NK-92 (cell line): ENCODE results near the gene KRT20.

Experiments used
- DNase-seq: peaks from one replicate; lab custom pipeline; 2025; ENCODE audit not compliant: unreplicated experiment; lab: John Stamatoyannopoulos, UW

The KRT20 gene

DNA sequence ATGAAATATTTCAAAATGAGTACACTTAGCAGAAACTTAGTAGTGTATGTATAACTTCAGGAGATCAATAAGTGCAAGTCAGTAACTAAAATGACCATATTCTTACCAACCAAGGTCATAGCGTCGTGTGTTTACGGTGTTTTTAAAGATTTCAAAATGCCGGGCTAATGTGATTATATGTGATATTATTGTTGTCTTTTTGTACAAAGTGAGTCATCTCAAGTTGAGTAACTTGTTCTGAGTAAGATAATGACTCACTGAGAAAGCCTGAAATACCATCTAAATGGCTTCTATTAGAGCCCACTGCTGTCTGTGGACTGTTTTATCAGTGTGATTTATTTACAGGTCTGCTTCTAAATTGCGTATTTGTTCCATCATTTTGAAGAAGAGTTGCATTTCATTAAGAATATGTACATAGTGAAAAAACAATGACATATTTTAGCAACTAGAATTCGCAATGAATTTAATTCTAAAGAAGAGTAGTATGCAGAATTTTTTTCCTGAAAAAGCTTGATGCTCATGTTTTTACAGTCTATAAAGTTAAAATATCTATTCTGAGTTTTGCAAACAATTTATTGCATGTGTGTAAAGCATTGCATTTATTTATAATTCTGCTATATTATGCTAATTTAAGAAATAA, 30.7 kb downstream of the KRT20 start:
- DNase-seq = no peak

DNA sequence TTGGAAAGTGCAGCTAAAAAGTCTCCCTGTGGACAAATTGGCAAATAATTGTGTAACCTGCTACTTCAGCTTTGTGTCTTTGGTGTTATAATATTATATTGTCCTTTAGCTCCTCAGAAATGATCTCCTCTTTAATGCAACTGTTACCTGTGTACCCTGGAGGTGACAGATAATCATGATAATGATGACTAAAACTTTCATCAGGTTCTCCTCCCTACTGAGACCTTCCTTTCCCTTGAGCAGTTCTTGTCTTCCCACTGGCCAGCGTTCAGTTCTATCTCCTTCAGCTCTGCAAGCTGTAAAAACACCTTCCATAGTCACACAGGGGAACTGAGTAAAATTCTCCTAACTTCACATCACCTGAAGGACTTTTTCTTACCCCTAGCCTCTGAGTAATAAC, 32.7 kb downstream of the KRT20 start:
- no peak for DNase-seq

DNA sequence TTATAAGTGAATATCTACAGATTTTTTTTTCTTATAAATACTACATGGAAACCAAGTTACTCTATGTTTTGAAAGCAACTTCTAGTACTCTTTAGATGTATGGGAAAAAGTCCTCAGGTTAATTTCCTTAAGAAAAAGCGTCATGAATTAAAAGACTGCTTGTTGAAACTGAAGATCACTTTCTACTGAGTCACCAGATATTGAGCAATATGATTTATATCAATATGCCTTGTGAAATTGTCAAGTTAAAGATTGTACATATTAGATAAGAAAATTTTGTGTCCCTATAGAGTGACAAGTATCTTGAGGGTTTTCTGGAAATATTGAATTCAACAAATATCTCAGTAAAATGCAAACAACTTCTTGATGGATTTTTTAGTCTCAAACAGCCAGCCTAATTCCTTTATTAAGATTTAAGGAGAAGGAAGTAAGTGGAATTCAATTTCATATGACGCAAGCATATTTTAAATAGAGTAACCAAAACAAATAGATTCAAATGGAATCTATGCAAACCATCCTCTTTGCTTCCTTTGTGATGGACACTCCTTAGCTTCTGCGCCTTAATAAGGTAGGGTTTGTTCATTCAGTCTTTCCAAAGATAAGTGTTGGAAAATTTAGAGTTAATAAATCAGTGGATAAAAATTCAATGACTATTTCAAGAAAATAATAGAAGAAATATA, 34.6 kb downstream of the KRT20 start:
- DNase-seq = no peak

DNA sequence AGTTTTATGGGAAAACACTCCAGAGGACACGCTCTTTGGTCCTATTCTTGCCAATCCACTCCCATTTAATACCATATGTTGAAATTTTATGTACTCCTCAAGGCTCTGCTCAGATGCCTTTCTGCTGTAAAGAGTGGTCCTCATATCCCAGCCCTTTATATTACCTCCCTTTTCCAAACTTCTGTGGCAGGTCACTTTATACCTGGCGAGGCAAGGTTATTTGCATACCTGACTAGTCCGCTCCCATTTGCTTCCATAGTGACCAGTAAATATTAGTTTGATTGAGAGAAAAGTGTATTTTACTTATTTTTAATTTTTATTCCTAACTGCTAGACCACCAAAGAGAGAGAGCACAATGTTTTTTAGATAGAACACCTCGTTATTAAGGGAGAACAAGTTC, 35.3 kb downstream of the KRT20 start:
- no peak for DNase-seq

DNA sequence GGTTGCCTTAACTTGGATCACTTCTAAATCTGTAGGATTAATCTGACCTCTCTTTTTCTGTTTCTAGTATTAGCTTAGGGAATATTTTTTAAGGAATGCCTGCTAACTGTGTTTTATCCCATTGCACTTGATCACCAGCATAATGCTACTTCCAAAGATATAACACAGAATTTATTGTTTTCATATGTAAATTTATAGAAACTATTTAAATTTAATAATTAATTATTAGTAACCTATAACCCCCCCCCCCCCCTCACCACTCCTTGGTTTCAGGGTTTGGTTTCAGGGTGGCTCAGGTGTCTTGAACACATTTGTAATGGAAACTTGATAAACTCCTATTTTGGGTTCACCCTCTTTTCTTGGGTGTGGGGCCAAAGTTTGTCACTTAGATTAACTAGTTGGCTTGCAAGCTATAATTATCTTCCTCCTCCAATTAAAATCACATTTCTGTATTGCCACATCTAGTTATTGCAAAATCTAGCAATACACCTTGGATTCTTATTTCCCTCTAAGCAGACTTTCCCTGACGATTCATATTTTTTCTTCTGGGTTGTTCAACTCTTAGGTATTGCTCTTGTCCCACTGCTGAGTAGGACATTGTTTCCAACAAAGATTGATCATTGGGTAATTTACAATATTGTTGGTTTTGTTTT, 36.3 kb downstream of the KRT20 start:
- DNase-seq = no peak

DNA sequence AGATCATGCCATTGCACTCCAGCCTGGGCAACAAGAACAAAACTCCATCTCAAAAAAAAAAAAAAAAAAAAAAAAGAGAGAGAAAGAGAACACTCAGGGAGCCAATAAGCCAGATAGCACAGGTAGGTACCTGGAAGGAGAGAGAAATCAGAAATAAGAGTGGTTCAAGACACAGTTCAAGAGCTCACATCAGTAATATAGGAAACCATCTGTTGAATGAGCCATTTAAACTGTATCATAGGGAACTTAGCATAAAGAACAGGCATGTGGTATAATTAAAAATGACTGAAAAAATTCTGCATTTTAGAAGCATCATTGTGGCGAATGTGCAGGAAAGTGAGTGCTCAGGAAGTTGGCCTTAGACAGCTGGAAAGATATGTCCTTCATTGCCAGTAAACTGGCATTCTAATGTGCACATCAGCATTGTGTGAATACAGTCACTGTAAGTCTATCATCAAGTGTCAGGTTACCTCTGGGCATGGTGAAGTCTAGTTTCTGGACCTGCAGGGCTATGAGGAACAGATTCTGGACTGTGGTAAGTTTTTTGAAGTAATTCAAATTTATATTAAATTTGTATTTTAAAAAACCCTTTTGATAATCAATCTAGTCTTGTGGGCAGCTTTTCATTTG, 38.4 kb downstream of the KRT20 start:
- no peak for DNase-seq

DNA sequence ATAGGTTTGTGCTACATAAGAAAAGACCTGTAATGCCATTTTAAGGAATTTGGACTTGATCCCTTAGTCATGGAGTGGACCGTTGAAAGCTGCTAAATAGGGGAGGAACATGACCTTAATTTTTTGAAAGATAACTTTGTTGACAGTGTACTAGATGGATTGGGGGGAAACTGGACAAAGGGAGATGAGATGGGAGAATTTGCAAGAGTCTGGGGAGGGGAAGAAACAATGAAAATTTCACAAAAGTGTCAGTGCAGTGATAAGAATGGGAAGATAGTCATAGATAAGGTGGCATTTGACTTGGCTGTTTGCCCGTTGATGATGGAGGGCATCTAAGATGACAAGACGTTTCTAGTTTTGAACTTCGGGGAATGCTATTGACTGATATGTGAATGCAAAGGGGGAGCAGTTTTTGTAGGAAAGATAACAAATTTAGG, 40.4 kb downstream of the KRT20 start:
- DNase-seq = no peak

DNA sequence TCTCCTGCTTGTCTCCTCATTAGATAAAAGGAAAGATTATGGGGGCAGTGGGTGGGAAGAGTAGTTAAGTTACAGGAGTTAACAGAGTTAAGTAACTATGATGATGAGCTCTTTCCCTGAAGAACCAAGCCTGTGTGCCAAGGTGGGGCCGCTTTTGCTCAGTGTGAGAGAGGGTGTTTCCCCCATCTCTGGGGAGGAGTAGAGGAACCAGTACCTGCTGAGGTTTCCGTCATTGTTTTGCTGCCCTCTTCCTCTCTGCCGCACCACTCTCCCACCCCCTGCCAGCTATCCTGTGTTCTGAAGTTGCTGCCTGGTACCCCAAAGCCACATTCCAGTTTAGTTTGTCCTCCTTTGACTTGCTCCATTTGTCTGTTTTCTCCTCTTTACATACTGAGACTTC, 41.8 kb downstream of the KRT20 start:
- DNase-seq = no peak

DNA sequence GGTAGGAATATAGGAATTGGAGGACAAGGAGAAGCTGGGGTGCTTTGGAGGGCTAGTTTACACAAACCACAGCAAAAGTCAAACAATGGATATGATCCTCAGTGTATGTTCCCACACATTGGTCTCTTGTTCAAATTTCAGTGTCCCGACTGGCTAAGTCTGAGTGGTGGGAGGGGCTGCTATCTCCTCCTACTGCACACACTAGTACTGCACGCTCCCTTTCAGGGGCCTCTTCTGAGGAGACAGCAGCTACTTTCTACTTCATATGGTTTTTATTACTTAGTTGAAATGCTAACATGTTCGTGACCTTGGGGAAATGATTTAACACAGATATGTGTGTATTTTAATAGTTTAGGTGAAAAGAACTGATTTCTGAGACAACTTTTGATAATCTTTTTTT, 43.8 kb downstream of the KRT20 start:
- DNase-seq = no peak

DNA sequence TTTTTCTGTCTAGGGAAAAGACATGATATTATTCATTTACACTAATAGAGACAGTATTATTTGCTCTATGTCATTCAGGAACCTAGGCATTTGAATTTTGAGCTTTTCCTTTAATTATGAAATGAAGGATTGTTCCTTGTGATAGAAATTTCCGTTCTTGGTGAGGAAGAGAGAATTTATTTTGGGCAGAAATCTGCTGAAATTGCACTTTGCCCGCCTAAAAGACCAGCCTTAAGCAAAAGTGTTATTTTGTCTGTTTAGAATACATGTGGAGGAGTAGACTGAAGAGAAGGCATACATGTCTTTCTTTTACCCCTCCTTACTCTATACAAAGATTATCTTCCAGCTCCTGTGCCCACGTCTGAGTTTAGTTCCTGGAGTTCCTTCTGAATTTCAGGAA, 45.8 kb downstream of the KRT20 start:
- DNase-seq = no peak

DNA sequence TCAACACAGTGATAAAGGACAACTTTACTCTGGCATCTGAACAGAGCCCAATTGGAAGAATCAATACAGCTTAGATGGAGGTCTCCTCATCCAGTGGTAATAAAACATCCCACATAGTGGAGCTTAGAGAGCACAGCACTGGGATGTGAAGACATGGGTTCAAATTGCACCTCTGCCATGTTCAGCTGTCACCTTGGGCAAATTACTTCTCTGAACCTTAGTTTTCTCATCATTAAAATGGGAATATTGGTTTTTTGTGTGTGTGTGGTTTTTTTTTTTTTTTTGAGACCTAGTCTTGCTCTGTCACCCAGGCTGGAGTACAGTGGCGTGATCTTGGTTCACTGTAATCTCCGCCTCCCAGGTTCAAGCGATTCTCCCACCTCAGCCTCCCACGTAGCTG, 49.0 kb downstream of the KRT20 start:
- DNase-seq = no peak

DNA sequence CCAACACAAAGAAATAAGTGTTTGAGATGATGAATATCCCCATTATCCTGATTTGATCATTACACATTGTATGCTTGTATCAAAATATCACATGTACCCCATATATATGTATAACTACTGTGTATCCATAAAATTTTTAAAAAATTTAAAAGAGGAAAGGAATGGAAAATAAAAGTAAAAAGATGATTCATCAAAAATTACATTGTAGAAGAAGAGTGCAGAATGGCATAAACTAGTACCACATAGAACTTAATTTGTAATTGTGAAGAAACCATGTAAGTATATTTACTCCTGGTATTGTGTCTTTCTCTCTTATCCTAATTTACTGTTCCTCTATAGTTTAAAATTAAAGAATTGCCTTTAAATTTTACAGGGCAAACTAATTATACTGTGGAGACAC, 51.2 kb downstream of the KRT20 start:
- DNase-seq = no peak

DNA sequence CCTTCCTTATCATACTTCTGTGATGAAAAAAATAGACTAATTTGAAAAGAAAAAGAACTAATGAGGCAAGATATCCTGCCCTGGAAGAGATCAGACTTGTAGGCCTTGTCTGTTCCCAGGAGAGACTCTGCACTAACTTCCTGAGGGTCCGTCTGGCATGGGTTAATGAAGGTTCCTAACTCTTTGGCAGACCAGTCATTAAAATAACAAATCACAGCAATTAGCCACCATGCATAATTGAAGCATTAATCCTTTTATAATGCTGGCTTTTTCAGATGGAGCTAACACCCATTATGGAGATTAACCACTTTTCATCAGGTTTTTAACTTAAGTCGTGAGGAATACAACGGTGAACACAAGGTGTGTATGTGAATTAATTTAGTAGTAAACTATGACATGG, 52.2 kb downstream of the KRT20 start:
- no peak for DNase-seq

DNA sequence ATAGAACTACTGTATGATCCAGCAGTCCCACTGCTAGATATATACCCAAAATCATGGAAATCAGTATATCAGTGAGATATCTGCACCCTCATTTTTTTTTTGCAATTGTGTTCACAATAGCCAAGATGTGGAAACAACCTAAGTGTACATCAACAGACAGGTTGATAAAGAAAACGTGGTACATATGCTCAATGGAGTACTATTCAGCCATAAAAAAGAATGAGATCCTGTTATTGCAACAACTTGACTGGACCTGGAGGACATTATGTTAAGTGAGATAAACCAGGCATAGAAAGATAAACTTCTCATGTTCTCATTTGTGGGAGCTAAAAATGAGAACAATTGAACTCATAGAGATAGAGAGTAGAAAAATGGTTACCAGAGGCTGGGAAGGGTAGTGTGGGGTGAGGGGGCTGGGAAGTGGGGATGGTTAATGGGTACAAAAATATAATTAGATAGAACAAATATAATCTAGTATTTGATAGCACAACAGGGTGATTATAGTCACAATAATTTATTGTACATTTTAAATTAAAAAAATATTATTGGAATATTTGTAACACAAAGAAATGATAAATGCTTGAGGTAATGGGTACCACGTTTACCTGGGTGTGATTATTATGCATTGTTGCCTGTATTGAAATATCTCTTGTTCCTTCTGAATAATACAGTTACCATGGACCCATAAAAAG, 54.8 kb downstream of the KRT20 start:
- DNase-seq = no peak

DNA sequence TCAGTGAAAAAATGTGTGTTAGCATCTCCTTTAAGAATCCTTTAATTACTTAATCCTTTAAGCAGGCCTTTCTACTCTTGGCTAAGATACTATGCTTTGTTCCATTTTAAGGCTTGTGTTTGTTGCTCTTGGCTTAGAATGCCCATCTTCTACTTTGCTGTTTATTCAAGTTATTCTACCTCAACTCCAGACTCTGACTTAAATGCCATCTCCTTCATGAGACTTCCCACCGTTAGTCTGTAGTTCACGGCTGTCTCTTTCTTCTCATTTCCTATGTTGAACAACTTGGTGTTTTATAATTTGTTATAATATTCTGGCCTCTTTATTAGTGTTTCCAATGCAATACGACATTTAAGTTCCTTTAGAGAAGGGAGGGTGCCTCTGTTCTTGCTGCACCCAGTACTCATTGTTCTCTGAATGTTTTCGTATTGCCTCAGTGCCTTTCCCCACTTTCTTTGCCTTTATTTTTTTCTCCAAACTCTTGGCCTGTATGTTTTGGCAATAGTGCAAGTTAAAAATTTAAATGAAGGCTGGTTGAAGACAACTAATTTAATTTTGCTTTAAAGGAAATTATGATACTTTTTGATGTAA, 56.5 kb downstream of the KRT20 start:
- DNase-seq = no peak

DNA sequence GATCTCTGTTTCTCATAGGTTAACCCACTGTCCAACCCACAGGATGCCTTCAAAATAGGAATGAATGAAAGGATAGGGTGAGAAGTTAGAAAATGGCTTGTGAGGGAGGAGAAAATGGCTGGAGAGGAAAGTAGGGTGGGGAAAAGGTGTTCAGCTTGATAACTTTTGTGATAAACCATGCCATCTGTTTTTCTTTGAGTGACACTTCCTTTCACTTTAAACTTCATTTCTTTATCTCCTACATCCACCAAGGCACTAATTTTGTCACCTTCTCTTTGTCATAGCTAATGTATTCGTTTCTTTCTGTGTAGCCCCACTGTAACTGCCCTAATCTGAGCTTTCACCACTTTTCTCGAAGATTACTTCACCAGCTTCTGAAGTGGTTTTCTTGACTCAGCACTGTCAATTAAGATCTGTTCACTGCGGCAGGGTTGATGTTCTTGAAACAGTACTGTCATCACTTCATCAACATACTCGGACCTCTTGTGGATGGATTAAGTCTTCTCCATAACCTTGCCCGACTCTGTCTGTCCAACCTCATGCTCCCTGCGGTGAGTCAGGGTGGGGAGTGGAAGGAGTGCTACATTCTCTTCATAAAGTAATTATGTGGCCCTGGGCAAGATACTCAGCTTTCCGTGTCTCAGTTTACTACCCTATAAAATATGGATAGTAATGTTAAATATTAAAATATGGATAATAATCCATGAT, 57.1 kb downstream of the KRT20 start:
- DNase-seq = no peak
